NCI-H1092 treated with DMSO at 0.1 percent for 48 hours (cell line): ENCODE data around the gene CADPS2.
A peak's percentile ranks its signal among the peaks of the same experiment; 100 is the strongest.

Experiments
- DNase-seq: peaks from one replicate; lab custom pipeline; 2025; lab: John Stamatoyannopoulos, UW

The CADPS2 gene

DNA sequence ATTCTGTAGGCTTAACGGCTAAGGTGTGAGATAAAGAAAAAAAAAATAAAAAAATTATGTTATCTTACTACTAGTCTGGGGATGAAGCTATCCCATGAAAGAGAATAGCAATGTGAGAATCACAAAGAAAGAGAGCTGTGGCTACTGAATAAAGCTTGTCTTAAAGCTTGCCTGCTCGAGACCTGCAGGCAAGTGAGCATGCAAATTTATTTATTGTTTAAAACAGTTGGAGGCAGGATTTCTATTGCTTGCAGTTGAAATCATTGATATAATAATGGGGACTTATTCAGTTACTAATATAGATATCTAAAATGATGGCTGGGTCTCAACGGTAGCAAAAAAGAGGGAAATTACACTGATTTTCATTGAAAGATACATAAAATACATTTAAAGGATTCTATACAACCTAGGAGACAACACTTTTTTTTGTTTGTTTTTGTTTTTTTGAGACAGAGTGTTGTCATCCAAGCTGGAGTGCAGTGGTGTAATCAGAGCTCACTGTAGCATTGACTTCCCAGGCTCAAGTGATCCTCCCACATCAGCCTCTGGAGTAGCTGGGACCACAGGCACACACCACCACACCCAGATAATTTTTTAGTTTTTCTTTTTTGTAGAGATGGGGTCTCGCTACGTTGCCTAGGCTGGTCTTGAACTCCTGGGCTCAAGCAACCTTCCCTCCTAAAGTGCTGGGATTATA is 437.2 kb downstream of the CADPS2 start:
- no peak for DNase-seq

DNA sequence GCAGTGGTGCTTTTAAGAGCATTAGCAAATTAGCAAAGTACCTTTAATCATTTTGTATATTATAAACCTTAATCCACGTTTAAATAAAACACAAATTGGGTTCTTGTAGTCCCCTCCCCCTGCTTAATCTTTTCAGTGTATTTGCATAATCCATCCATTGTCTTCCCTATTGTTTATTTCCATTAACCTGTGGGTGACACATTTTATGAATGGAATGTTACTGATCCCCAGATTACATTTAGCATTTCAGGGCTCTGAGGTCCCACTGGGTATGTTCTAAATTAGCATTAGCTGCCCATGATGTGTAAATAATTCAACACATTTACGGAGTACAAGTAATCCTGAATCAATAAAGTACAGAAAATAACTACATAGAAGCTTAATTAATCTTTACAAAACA is 443.3 kb downstream of the CADPS2 start:
- DNase-seq: no peak

DNA sequence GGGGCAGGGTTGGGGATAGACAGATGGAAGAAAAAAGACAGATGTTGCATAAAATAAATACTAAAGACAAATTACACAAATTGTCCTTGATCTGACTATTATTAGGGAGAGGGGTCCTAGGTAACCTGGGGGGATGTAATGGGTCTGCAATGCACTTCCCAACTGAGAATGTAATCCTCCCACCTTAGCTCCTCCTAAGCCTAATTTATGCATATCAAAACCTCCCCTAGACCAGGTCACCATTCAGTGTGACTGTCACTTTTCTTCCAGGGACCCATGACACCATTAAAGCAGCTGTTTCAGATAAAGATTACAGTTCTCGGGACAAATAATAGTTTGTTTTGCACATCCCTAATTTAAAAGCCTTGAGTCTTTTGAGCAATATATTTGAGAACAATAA is 447.8 kb downstream of the CADPS2 start:
- no peak for DNase-seq

DNA sequence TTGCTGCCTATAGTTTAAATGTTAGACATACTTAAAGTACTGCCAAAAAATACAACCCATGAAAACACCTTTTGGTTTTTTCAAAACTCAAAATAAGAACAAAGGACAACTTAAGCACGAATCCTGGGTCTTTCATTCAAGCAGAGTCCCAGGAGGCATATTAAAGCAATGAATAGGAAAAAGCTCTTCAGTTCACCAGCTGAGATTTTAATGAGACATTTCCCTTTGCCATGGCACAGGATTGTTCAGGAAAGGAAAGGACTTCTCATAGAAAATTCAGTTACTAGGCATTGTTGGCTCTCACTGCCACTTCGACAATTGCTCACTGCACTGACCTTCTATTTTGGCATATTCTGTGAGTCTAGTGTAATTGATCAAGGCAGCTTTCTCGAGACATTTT is 448.3 kb downstream of the CADPS2 start:
- DNase-seq: peak; percentile 78

DNA sequence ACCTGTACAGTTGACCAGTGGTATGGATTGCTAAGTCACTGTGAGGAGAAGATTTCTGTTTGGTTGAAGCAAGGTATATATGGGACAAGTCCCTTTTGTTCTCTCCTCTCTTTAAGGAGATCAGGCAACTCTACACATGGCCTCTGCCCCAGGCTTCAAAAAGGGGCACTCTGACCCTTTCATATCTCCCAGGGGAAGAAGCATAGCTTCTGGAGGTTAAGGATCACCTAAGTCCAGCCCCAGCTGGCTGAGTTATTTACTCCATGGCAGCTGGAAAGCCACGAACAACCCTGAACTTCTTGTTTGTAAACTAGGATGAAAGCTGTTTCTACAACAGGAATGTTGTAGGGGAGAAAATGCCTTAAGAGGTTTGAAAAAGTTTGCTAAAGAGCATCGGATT is 452.5 kb downstream of the CADPS2 start:
- no peak for DNase-seq

DNA sequence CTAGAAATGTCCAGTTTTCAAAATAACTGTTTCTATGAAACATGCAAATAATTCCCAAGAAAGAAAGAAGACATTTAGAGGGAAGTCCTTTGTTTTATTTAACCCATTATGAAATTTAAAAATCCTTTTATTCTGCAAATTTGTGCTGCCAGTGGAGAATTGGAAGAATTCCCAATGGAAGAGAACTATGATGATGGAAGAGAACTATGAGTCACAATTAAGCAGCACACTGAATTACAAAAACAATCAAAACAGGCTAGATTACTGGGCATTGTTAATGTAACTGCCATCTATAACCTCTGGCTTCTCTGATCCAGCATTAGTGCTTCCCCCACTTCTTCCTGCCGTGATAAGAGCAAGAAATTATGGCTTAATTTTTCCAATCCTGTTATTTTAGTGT is 455.6 kb downstream of the CADPS2 start:
- DNase-seq: no peak

DNA sequence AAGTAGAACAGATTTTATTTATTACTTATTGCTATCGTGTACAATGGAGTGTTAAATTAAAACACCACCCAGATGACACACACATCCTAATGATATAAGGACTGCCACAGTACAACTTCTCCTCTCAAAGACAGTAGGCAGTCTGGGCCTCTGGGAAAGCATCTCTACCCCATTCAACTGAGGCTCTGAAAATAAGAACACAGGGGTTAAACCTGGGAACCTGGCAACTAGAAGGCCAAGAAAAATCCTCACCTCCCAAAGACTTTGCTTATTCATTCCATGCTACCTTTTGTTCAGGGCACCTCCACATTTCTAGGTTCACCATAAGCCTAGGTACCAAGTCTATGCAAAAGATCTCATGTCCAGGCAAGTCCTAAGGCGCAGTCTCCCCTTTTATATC is 456.3 kb downstream of the CADPS2 start:
- no peak for DNase-seq

DNA sequence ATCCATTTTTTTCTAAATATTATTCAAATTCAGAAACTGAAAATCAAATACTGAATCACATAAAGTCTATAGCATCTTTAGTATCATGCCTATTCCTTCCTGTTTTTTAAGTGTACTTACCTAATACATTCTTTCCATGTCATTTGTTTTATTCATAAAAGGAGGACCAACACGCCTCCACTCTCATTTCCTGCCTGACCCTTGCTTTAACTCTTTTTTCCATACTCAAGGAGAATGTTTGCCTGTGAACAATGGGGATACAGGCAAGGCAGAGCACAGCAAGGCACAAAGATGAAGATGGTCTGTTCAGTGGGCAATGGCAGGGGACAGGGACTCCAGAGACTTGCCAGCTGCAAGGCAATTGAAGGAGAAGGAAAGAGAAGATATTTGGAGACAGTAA is 460.5 kb downstream of the CADPS2 start:
- DNase-seq: no peak

DNA sequence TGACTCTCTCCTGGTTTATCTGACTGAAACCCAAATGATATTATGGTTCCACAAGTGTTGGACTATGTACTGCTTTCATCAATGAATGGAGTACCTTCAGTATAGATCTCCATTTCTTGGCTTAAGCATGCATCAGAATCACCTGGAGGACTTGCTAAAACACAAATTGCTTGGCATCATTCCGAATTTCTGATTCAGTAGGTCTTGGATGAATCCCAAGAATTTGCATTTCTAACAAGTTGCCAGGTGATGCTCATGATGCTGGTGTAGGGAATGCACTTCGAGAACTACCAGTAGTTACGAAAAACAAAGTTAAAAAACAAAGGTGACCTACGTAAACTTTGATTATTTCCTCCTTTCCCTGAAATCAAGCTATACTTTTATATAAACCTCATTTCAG is 462.7 kb downstream of the CADPS2 start:
- DNase-seq: no peak

DNA sequence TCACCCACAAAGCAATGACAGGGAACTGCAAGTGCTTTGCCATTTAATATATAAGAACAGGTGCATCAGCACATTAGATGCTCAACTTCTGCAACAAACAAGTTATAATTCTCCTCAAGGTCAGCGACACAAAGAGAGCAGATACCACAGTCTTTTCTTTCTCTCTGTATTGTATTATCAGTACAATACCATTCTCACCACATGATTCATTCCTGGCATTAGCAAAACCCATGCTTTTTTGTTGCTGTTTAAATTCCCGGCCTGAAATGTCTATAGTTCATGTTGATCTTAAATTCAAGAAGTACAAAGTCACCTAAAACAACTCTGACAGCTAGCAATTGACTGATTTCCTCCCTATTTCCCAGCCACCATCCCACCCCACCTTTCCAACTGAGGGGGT is 469.9 kb downstream of the CADPS2 start:
- no peak for DNase-seq

DNA sequence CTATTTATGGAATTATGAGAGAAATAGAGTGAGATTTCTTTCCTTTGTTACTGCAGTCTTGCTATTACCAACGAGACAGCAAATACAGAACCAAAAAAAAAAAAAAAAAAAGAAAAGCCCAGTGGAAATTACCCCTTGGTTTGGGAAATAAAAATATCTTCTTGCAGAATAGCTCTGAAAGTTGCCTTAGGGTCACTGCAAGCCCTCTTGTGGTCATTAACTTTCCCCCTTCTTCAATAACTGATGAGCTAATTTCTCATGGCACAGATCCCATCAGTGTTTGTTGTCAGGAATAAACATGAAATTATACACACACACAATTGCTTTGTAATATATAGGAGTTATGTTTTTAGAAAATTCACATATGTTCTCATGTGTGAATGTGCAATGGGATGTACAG is 470.8 kb downstream of the CADPS2 start:
- no peak for DNase-seq

DNA sequence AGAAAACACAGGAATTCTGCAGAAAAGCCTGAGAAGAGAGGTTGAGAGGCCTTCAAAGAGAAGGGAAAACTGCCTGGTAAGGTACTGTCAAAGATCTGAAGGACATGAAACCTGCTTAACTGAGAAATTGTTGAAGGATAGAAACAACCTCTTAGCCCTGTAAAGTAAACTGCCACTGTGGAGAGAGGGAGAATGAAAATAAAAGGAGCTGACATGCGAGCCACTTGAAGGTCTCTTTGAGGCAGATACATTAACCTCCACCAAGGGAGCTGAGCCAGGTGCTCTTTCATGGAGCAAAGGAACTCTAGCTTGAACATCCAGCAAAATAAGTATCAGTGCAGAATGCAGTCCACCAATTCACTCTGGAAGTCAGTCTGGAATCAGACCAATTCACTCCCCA is 472.9 kb downstream of the CADPS2 start:
- no peak for DNase-seq

DNA sequence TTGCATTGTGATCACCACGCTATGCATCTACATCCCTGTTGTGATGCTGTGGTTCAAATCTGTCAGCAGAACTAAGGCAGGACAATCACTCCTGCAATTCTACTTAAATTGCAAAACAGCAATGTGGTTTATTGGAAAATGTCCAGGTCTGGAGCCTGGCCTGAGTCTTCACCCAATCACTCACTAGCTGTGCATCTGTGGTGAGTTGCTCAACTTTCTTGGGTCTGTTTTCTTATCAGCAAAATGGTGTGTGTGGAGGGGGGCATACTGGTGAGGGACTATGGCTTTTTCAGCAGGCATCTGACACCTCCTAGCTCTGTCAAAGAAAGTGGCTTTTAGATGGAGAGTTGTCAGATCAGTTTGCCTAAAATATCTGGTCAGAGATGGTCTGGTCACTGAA is 473.4 kb downstream of the CADPS2 start:
- DNase-seq: no peak

DNA sequence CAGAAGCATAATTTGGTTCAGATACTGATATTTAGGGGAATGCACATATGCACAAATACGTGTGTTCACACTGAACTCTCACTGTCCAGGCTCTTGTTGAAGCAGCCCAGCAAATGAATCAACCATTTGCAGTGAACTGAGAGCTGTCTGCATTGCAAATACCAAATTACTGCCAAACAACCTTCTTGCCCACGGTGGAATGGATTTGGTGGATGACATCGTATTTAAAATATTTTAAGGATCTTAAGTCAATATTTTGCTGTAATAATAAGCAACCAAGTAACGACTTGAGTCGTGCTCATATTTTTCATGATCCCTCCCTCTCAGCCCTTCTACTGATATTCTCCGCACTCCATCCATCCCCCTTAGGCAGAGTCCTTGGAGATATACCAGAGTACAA is 473.8 kb downstream of the CADPS2 start:
- no peak for DNase-seq

DNA sequence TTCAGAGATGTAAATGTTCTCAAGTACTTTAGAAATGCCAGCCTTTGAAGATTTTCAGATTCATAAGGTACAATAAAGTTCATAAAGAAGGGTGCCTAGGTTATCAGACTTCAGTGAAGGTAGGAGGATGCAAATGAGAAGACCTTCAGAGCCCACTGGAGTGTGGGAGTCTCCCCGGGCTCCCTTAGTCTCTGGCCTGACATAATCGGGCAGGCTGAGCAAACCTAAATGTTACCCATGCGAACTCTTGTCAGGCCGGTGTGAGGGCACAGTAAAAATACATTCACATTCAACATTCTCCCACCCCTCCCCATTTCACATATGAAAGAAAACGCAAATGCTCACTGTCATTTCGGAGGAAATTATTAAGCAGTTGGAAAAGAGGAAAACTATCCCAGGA is 479.1 kb downstream of the CADPS2 start:
- no peak for DNase-seq

DNA sequence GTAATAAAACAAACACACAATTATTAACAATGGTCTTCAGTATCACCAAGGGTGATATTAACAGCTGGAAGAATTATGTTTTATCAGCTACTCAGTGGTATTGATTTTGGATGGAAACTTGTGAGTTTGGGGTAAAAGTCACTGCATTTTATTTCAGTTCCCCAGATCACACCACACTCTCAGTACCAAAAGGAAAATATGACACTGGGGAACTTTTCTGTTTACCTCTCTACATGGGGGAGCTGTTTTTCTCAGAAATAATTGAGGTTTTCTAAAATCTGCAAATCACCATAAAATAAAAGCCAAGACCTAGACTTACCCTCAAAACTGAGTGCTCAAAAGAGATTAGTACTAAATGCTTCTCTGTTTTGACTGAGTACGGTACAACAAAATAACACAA is 483.1 kb downstream of the CADPS2 start:
- DNase-seq: no peak

DNA sequence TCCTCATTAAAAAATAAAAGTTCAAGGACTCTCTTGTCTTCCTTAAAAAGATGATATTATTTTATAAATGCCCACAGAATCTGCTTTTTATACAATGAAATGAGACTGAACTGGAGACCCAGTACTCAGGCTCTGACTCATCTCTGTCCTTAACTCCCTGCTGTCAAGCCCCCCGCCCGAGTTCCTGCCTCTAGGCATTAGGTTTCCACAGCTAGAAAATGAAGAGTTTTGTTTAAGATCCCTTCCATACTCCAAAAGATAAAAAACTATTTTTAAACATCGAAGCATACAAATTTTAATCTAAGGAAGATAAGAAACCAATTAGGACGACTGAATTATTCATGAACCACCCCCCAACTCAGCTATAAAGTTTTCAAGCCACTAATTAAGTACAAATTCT is 484.0 kb downstream of the CADPS2 start:
- DNase-seq: no peak

DNA sequence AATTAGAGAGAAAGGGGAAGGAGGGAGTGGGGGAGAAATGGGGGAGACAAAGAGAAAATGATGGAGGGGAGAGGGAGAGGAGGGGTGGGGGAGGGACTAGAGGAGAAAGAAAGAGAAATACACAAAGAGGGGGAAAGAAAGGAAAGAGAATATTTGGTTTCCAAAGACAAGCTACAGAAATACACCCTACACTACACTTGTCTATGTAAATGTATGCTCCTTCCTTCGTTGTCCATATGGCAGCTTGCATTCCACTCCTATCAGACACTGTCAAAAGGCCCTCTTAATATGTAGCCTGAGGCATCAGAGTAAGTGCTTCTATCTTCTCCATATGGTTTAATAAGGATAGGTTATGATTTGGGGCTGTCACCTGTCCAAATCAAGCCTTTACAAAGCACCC is 488.9 kb downstream of the CADPS2 start:
- no peak for DNase-seq

DNA sequence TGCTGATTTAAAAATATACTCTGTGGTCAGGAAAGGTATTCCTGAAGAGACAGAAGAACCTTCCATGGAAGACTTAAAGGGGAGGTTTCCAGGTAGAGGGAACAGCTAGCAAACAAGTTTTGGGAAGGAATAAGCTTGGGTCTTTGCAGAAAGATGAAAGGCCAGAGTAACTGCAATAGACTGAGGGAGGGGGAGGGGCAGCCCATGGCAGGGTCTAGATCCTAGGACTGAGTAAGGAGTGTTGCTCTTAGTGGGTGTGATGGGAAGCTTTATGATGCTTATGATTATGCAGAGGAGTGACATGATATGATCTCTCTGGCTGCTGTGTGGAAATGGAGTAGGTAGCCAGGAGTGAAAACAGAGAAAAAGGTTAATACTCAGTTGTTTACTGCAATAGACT is 491.7 kb downstream of the CADPS2 start:
- no peak for DNase-seq

DNA sequence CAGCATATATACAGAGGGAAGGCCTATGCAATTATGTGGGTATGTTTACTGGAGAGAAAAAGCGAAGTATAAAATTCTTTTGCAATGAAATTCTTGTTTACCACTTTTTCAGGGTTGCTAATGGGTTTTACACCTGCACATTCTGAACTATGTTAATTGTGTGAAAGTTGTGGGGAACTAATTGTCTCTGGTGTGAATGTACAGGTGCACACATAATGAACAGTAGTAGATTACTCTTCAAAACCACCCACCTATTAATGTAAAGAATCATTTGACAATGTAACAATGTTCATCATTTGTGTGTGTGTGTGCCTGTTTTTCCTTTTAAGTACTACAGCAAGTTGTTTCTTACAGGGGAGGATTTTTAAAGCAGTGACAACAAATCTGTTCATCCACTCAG is 501.7 kb downstream of the CADPS2 start:
- DNase-seq: no peak

DNA sequence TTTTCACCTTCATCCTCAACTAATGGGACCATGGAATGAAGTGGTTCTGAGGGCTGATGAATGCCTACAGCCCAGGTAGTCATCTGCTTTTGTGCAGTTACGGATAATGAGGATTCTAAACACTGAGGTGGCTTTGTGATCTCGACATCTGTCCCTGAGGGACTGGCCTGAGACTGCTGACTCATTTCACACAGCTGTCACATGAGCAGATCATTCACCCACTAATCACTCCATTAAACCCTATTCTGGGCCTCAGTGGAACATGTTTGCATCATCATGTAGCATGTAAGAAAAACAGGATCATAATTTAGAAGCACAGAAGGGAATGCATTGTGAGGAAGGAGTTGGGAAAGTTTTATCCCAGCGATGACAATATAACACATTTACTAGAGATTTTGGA is 502.3 kb downstream of the CADPS2 start:
- no peak for DNase-seq

DNA sequence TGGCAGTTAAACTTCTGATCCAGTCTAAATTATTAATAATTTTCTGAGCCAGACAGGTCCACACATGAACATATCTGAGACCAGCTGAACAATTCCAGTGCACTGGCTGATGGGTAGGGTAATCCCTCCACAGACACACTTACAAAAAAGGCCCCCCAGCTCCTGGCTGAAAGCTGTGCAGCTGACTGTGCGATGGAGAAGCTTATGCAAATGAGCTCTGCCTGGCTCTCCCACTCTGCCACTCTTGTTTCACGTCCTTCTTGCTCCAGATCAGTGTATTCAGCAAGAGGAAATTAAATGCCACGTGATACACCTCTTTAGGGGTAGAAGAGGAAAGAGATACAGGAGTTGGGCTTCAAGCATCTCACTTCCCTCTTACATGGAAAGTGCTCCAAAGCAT is 505.3 kb downstream of the CADPS2 start:
- no peak for DNase-seq

DNA sequence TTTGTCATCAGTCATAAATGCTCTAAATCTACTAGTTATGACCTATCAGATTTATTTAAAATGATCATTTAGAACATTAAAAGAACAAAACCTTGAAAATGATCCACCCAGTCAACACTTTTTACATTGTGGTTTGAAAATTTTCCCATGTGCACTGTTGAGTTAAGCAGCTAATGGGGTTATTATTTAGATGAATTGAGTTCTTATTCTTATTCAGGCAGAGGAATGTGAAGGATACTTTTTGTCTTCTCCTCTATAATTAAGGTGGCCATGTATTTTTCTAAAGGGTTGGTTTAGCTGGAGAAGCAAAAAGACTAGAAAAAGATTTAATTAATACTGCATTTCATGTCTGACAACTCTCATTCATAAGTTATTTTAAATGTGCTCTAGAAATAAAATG is 506.8 kb downstream of the CADPS2 start:
- no peak for DNase-seq

DNA sequence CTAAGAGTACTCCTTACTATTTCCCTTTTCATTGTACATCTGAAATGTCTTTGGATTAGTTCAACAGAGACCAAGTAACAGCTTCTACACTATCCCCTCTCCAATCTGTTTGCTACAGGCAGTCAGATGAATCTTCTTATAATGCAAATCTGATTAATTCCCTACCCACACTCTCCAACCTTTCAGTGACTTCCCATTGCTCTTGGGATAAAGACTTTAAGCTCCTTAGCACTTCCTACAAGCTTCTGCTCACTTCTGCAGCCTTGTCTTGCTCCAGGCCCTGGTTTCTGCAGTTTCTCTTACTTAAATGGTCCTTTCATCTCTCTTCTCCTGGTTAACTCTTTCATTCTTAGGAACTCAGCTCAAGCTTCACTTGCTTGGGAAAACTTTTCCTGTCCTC is 516.5 kb downstream of the CADPS2 start:
- no peak for DNase-seq

DNA sequence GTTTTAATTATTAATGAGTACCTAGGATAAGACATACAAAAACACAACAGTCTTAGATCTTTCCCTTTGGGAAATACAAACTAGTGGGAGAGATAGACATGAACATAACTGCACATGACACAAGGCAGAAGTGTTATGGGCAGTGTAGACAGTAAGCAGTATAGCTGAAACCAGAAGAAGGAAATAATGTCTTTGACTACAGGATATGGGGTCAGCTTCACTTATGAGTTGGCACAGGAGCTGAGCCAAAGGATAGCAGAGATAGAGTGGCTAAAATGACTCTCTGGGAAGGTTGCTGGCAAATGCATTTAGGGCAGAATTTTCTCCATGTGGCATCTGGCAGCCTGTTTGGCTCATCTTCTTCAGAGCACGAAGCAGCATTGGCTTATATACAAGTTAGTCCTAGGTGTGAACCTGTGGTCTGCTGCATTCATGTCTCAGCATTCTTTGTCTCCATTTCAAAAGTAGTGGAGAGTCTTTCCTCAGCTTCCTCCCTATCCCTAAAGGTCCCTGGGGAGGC is 521.4 kb downstream of the CADPS2 start:
- no peak for DNase-seq
